NCI-H510A (cell line): ENCODE data around the gene THAP8.
A peak's percentile ranks its signal among the peaks of the same experiment; 100 is the strongest.

Experiments
- DNase-seq: peaks from one replicate; lab custom pipeline; 2025; lab: John Stamatoyannopoulos, UW

Gene THAP8

GRCh38 chr19:36054119-36054732, at the start of gene THAP8:
THAP8 (minus strand) TSS chr19:36054285; CDS start chr19:36054217, 68 bp downstream.
- DNase-seq = peak; percentile 95

GRCh38 chr19:36103040-36103626, 49.0 kb upstream of the THAP8 start:
- DNase-seq = no peak

GRCh38 chr19:36101550-36102327, 47.7 kb upstream of the THAP8 start:
- no peak for DNase-seq

- DNase-seq = no peak
Measured at GRCh38 chr19:36100476-36100875, 46.4 kb upstream of the THAP8 start.

GRCh38 chr19:36099166-36099785, 45.2 kb upstream of the THAP8 start:
- no peak for DNase-seq

GRCh38 chr19:36097036-36097435, 43.0 kb upstream of the THAP8 start:
- no peak for DNase-seq

GRCh38 chr19:36093687-36094086, 39.6 kb upstream of the THAP8 start:
- no peak for DNase-seq

GRCh38 chr19:36093146-36093662, 39.1 kb upstream of the THAP8 start:
- DNase-seq = no peak

GRCh38 chr19:36092566-36092965, 38.5 kb upstream of the THAP8 start:
- no peak for DNase-seq

GRCh38 chr19:36090910-36091695, 37.0 kb upstream of the THAP8 start:
- DNase-seq = no peak

- no peak for DNase-seq
Measured at GRCh38 chr19:36089847-36090246, 35.8 kb upstream of the THAP8 start.

GRCh38 chr19:36086326-36086725, 32.2 kb upstream of the THAP8 start:
- DNase-seq = no peak

- DNase-seq = no peak
Measured at GRCh38 chr19:36084231-36085009, 30.3 kb upstream of the THAP8 start.

- DNase-seq = no peak
Measured at GRCh38 chr19:36082916-36083315, 28.8 kb upstream of the THAP8 start.

- DNase-seq = no peak
Measured at GRCh38 chr19:36081894-36082293, 27.8 kb upstream of the THAP8 start.

- no peak for DNase-seq
Measured at GRCh38 chr19:36081385-36081784, 27.3 kb upstream of the THAP8 start.

GRCh38 chr19:36079389-36079945, 25.4 kb upstream of the THAP8 start:
- DNase-seq = no peak

GRCh38 chr19:36073121-36073876, 19.2 kb upstream of the THAP8 start:
- DNase-seq = no peak

GRCh38 chr19:36072081-36072480, 18.0 kb upstream of the THAP8 start:
- DNase-seq = no peak
